PFSK-1 (cell line): ENCODE results near the gene PTAR1. TPM values are rescaled to one million over a fixed set of nuclear protein-coding genes. Genes with fewer than 3 reads are reported as not detected.
A peak's percentile ranks its signal among the peaks of the same experiment; 100 is the strongest.

Experiments
- FOXP2 ChIP-seq: optimal IDR thresholded peaks from 2 replicates; pipeline ENCODE3; 2011; ENCODE audit warnings: borderline replicate concordance, control low read depth, inconsistent platforms; ENCODE audit not compliant: insufficient read depth; ENCODE audit errors: extremely low read length, extremely low read depth
- POLR2AphosphoS5 ChIP-seq: IDR thresholded peaks from 2 replicates; pipeline ENCODE4 v1.6.1; 2012; ENCODE audit warnings: low read depth, mild to moderate bottlenecking, control low read depth, low read length, moderate library complexity
- SIN3A ChIP-seq: IDR thresholded peaks from 2 replicates; pipeline ENCODE4 v1.6.1; 2012; ENCODE audit warnings: mild to moderate bottlenecking, low read length, moderate library complexity, borderline replicate concordance; ENCODE audit not compliant: insufficient read depth
- TAF1 ChIP-seq: IDR thresholded peaks from 2 replicates; pipeline ENCODE4 v1.6.1; 2012; ENCODE audit warnings: low read length, control low read depth, borderline replicate concordance; ENCODE audit not compliant: insufficient read depth
- polyA plus RNA-seq: library from polyadenylated mRNA; unstranded; fragments of >200 nt; gene quantifications from one replicate; pipeline ENCODE4 v1.2.1, GENCODE V29; 2012; ENCODE audit warnings: low read depth, missing spikeins; ENCODE audit not compliant: insufficient read length
- TF ChIP-seq, protein P1 (sequence below), 2 experiments: IDR thresholded peaks; 2 replicates each; pipeline versions ENCODE4 v1.6.1 to v1.8.0; 2011 to 2012; ENCODE audit warnings: low read depth in 2 of 2, low read length in 2 of 2, control low read depth in 1 of 2, inconsistent platforms in 1 of 2, mild to moderate bottlenecking in 1 of 2, moderate library complexity in 1 of 2; ENCODE audit not compliant: insufficient read depth in 1 of 2

PTAR1 gene, protein sequence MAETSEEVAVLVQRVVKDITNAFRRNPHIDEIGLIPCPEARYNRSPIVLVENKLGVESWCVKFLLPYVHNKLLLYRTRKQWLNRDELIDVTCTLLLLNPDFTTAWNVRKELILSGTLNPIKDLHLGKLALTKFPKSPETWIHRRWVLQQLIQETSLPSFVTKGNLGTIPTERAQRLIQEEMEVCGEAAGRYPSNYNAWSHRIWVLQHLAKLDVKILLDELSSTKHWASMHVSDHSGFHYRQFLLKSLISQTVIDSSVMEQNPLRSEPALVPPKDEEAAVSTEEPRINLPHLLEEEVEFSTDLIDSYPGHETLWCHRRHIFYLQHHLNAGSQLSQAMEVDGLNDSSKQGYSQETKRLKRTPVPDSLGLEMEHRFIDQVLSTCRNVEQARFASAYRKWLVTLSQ
- polyA plus RNA-seq = 5.3 TPM

DNA sequence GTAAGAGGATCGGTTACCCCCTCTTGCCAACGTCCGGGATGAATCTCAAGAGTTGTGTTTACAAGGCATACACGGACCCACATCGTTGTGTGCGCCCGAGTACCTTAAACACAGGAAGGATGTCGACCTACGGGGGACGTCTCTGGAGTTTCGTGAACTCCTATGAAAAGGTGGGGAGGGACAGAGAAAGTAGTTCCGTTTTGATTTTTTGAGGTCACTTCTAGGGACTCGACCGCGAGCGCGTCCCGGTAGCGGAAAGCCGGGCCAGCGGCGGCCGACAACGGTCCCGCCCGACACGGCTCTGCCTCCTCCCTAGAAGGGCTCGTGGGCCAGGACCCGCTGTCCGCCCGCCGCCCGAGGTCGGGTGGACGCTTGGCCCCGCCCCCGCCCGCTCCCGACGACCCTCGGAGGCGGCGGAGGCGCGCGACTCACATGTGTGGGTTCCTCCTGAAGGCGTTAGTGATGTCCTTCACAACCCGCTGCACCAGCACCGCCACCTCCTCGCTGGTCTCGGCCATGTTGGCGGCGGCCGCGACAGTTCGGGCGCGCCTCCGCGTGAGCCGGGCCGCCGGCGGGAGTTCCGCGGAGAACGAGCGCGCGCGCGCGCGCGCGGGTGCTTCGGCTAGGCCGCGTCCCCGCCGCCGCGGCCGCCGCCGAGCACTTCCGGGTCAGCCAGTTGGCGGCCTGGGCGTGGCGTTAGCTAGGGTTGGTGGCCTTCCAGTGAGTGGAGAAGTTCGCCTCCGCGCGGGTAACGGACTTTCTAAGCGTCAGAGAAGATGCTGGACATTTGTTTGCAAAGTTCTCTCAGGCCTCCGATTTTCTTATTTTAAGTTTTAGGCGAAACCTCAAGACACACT is at the start of gene PTAR1:
PTAR1 (minus strand) TSS at position 591 of the 857 bp plus-strand sequence; CDS start at position 518, 73 bp downstream.
- peak; percentile 90 for TF ChIP-seq POLR2AphosphoS5
- TF ChIP-seq TAF1 = peak; percentile 87; the same call in 1 of the 2 replicates
- no peak for TF ChIP-seq SIN3A
- TF ChIP-seq FOXP2 = no peak
- TF ChIP-seq, protein P1, sequence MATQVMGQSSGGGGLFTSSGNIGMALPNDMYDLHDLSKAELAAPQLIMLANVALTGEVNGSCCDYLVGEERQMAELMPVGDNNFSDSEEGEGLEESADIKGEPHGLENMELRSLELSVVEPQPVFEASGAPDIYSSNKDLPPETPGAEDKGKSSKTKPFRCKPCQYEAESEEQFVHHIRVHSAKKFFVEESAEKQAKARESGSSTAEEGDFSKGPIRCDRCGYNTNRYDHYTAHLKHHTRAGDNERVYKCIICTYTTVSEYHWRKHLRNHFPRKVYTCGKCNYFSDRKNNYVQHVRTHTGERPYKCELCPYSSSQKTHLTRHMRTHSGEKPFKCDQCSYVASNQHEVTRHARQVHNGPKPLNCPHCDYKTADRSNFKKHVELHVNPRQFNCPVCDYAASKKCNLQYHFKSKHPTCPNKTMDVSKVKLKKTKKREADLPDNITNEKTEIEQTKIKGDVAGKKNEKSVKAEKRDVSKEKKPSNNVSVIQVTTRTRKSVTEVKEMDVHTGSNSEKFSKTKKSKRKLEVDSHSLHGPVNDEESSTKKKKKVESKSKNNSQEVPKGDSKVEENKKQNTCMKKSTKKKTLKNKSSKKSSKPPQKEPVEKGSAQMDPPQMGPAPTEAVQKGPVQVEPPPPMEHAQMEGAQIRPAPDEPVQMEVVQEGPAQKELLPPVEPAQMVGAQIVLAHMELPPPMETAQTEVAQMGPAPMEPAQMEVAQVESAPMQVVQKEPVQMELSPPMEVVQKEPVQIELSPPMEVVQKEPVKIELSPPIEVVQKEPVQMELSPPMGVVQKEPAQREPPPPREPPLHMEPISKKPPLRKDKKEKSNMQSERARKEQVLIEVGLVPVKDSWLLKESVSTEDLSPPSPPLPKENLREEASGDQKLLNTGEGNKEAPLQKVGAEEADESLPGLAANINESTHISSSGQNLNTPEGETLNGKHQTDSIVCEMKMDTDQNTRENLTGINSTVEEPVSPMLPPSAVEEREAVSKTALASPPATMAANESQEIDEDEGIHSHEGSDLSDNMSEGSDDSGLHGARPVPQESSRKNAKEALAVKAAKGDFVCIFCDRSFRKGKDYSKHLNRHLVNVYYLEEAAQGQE (IDR thresholded peaks at IDR 0.05; ENCODE audit: insufficient read depth in 1 of 2, low read depth in 2 of 2, low read length in 2 of 2) = peak in 1 of 2 experiments; percentile 7; a peak in 1 of 4 replicates

DNA sequence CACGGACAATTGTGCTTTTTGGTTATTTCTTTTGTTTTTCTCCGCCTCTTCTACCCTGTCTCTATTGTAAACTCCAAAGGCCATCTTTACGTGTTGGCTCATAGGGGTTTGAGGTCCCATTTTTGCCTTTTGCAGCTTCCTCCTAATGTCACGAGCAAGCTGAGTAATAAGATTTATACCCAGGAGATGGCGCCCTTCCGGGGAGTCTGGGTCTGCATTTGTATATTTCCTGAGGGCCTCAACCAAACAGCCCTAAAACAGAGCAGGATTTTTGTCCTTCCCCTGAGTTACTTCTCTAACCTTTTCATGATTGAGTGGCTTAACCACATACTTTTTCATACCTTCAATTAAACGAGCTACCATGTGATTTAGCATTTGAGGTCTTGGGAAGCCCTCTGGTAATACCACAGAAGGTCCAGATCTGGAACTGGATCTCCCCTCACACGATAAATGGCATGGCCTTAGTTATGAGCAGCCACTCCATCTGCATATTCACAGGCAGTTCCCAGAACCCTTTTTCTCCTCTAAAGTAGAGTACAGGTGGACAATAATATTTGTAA is 49.6 kb upstream of the PTAR1 start:
- TF ChIP-seq, protein P1 (IDR thresholded peaks at IDR 0.05; ENCODE audit: insufficient read depth in 1 of 2, low read depth in 2 of 2, low read length in 2 of 2) = no peak
- no peak for TF ChIP-seq POLR2AphosphoS5

DNA sequence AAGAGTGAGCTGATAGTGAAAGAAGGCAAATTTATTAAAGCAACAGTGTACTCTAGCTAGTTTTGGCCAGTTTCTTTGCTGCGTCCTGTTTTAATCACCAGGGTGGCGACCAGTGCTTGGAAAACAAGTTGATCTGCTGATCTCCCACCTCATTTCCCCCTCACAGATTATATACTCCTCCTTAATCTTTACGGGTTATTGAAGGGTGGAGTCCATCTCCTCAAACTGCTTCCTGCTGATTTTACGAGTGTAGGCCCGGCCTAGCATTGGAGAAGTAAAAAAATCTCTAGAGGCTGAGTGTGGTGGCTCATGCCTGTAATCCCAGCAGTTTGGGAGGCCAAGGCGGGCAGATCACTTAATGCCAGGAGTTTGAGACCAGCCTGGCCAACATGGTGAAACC is 46.8 kb upstream of the PTAR1 start:
- TF ChIP-seq TAF1 = no peak
- TF ChIP-seq POLR2AphosphoS5 = no peak
- no peak for TF ChIP-seq FOXP2
- TF ChIP-seq, protein P1 (IDR thresholded peaks at IDR 0.05; ENCODE audit: insufficient read depth in 1 of 2, low read depth in 2 of 2, low read length in 2 of 2) = no peak
- TF ChIP-seq SIN3A = no peak

DNA sequence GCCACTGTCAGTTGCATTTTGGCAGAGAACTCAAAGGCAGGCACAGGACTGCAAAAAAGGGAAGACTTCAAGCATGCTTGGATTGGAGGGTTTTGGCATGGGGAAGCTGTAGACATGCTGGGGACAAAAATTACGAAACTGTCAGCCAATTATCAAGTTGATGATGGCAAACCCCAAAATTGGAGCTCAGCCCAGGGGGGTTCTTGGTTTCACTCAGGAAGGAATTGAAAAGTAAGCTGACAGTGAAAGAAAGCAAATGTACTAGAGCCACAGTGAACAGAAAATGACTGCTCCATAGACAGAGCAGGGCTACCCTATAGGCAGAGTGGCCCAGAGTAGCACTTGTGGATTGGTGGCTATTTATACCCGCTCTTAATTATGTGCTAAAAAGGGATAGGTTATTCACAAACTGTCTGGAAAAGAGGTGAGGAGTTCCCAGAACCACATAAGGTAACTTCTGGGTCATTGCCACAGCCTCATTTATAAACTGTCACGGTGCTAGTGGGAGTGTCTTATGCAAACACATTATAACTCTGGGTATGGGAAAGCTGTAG is 46.2 kb upstream of the PTAR1 start:
- no peak for TF ChIP-seq POLR2AphosphoS5
- TF ChIP-seq, protein P1 (IDR thresholded peaks at IDR 0.05; ENCODE audit: insufficient read depth in 1 of 2, low read depth in 2 of 2, low read length in 2 of 2) = no peak
